Liver (tissue), 3 donors: ENCODE data around the gene DHRS3.

Experiments used
- EGR1 ChIP-seq, 2 donors: IDR thresholded peaks; 2 replicates each; pipeline ENCODE4 v1.6.1; 2016 to 2018; ENCODE audit warnings: antibody characterized with exemption in 2 of 2, low read depth in 2 of 2
- GABPA ChIP-seq, 2 donors: IDR thresholded peaks in 1 of 2; conservative IDR thresholded peaks in 1 of 2; 2 replicates each; pipeline ENCODE4 v1.6.1; 2016; ENCODE audit warnings: antibody characterized with exemption in 2 of 2, mild to moderate bottlenecking in 1 of 2, moderate library complexity in 1 of 2
- RAD21 ChIP-seq, 2 donors: IDR thresholded peaks; 2 replicates each; pipeline ENCODE4 v1.6.1; 2016; ENCODE audit warnings: antibody characterized with exemption in 2 of 2, mild to moderate bottlenecking in 2 of 2
- TF ChIP-seq, protein P1 (sequence below): fragments of 150-350 bp; IDR thresholded peaks from 2 replicates; pipeline ENCODE4 v1.5.1; 2017; ENCODE audit warnings: improper control_type of control experiment, low read depth, low read length; ENCODE audit not compliant: missing input control
- TF ChIP-seq, protein P2 (sequence below): IDR thresholded peaks from 2 replicates; pipeline ENCODE4 v1.6.1; 2016; ENCODE audit warnings: antibody characterized with exemption
- TF ChIP-seq, protein P3 (sequence below): IDR thresholded peaks from 2 replicates; pipeline ENCODE4 v1.6.1; 2016; ENCODE audit warnings: antibody characterized with exemption
- donor health status: healthy.
- donor health status: healthy.

DNA sequence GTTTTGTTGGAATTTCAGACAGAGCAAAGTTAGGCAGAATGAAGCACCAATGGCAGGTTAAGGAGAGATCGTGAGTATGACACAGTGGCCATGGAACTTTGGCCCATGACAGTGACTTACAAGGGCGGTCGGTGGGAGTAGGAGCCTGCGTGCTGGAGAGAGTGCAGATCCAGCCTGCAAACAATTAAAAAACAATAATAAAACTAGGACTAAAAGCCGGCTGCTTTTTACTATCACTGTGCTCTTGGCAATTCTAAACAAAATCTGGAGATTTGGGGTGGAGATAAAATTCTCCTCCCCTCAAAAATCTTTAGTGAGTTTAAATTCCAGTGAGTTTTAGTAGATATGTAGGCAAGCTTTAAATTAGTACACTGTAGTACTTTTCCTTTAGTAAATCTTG, 96.9 kb downstream of the DHRS3 start:
- TF ChIP-seq, protein P1, sequence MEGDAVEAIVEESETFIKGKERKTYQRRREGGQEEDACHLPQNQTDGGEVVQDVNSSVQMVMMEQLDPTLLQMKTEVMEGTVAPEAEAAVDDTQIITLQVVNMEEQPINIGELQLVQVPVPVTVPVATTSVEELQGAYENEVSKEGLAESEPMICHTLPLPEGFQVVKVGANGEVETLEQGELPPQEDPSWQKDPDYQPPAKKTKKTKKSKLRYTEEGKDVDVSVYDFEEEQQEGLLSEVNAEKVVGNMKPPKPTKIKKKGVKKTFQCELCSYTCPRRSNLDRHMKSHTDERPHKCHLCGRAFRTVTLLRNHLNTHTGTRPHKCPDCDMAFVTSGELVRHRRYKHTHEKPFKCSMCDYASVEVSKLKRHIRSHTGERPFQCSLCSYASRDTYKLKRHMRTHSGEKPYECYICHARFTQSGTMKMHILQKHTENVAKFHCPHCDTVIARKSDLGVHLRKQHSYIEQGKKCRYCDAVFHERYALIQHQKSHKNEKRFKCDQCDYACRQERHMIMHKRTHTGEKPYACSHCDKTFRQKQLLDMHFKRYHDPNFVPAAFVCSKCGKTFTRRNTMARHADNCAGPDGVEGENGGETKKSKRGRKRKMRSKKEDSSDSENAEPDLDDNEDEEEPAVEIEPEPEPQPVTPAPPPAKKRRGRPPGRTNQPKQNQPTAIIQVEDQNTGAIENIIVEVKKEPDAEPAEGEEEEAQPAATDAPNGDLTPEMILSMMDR, result no peak
- TF ChIP-seq RAD21 (IDR thresholded peaks at IDR 0.05), result no peak
- TF ChIP-seq, protein P2, sequence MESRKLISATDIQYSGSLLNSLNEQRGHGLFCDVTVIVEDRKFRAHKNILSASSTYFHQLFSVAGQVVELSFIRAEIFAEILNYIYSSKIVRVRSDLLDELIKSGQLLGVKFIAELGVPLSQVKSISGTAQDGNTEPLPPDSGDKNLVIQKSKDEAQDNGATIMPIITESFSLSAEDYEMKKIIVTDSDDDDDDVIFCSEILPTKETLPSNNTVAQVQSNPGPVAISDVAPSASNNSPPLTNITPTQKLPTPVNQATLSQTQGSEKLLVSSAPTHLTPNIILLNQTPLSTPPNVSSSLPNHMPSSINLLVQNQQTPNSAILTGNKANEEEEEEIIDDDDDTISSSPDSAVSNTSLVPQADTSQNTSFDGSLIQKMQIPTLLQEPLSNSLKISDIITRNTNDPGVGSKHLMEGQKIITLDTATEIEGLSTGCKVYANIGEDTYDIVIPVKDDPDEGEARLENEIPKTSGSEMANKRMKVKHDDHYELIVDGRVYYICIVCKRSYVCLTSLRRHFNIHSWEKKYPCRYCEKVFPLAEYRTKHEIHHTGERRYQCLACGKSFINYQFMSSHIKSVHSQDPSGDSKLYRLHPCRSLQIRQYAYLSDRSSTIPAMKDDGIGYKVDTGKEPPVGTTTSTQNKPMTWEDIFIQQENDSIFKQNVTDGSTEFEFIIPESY, result no peak
- TF ChIP-seq GABPA (IDR thresholded peaks at IDR 0.05 in 1 of 2, conservative IDR thresholded peaks at IDR 0.05 in 1 of 2), result no peak
- no peak for TF ChIP-seq EGR1 (IDR thresholded peaks at IDR 0.05; ENCODE audit: low read depth in 2 of 2)
- TF ChIP-seq, protein P3, sequence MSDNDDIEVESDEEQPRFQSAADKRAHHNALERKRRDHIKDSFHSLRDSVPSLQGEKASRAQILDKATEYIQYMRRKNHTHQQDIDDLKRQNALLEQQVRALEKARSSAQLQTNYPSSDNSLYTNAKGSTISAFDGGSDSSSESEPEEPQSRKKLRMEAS, result no peak
